ENCODE measurements around the gene STAMBP.

GRCh38 chr2:73913414-73914054 is 84.8 kb downstream of the STAMBP start:
- no peak for TF ChIP-seq CTCF (optimal IDR thresholded peaks at IDR 0.05 in 1 of 3, IDR thresholded peaks at IDR 0.05 in 1 of 3, conservative IDR thresholded peaks at IDR 0.05 in 1 of 3; ENCODE audit: extremely low read depth in 1 of 3, insufficient read depth in 2 of 3, low read length in 3 of 3)
- TF ChIP-seq EZH2 (IDR thresholded peaks at IDR 0.05; ENCODE audit: low read length), result no peak
